MCF 10A (cell line): Measurements from ENCODE around the gene TTYH1. TPM values are rescaled to one million over a fixed set of nuclear protein-coding genes. Genes with fewer than 3 reads are reported as not detected.

ENCODE experiments used
- BruUV-seq: library from RNA; stranded (reverse); fragments of 400-500 nt; replicated peaks from 2 replicates; lab custom pipeline; 2021; lab: Mats Ljungman, UMichigan
- CTCF ChIA-PET: fragments of 300-600 bp; sonication (Branson Sonifier 250); formaldehyde crosslinking; extraction: SDS; loops from one replicate; lab custom pipeline; 2021; ENCODE audit warnings: antibody characterized with exemption, inconsistent platforms; lab: Yijun Ruan, JAX
- POLR2A ChIA-PET: fragments of 300-600, 350-650 bp; sonication (Branson Sonifier 250); formaldehyde crosslinking; extraction: SDS; loops from one replicate; lab custom pipeline; 2020; ENCODE audit warnings: antibody characterized with exemption, inconsistent platforms; lab: Yijun Ruan, JAX
- DNase-seq: peaks from one replicate; pipeline ENCODE4 v3.0.0-alpha.2; 2018; ENCODE audit not compliant: unreplicated experiment
- H3K27ac Mint-ChIP-seq: one replicate; pipeline ENCODE4 v1.8.0; 2022; ENCODE audit warnings: mild to moderate bottlenecking, low read depth, mixed read lengths; ENCODE audit not compliant: unreplicated experiment
- H3K27me3 Mint-ChIP-seq: one replicate; pipeline ENCODE4 v1.8.0; 2022; ENCODE audit warnings: mixed read lengths; ENCODE audit not compliant: insufficient read depth, unreplicated experiment
- H3K36me3 Mint-ChIP-seq: one replicate; pipeline ENCODE4 v1.8.0; 2022; ENCODE audit warnings: mild to moderate bottlenecking, moderate library complexity, mixed read lengths; ENCODE audit not compliant: insufficient read depth, unreplicated experiment
- H3K4me1 Mint-ChIP-seq: one replicate; pipeline ENCODE4 v1.8.0; 2022; ENCODE audit warnings: mixed read lengths; ENCODE audit not compliant: insufficient read depth, unreplicated experiment
- H3K4me3 Mint-ChIP-seq: one replicate; pipeline ENCODE4 v1.8.0; 2022; ENCODE audit warnings: mild to moderate bottlenecking, moderate library complexity, mixed read lengths; ENCODE audit not compliant: unreplicated experiment
- H3K9me3 Mint-ChIP-seq: one replicate; pipeline ENCODE4 v1.8.0; 2022; ENCODE audit warnings: mixed read lengths; ENCODE audit not compliant: unreplicated experiment
- intact Hi-C: fragments of 100-400 bp; cut with micrococcal nuclease; formaldehyde crosslinking; loops from 2 replicates; pipeline ENCODE4 v1.14.1; 2022
- total RNA-seq: library from RNA; stranded (reverse); gene quantifications from 2 replicates; pipeline ENCODE4 v1.2.3, GENCODE V29; 2022
- TF ChIP-seq, protein P1 (sequence below): fragments of 200-600 bp; IDR thresholded peaks from one replicate; pipeline ENCODE4 v1.8.0; 2022; ENCODE audit warnings: antibody characterized with exemption, mild to moderate bottlenecking; ENCODE audit not compliant: unreplicated experiment

TTYH1 gene
- total RNA-seq, 1 experiment from 2014 or later, result not detected

DNA sequence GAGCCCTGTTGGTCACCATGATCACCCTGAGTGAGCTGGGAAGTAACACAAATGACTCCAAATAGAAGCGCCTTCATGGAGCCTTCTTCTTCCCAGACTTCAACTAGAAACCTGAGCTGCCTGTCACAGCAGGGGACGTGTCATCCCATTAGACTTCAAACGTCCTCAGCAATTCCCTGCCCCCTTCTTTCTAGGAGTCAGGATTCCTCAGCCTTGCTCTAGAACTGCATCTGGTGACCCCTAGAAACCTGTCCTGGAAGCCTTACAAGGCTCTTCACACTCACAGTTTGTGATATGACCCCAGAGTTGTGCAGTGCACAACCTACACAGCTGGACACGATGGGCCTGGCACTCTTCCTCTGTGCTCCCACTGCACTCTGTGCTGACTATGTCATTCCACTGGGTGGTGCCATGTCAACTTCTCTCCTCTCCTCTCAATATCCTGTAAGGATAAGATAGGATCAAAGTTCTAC, 23.6 kb upstream of the TTYH1 start:
- BruUV-seq, result no TSS peak
- TF ChIP-seq, protein P1, sequence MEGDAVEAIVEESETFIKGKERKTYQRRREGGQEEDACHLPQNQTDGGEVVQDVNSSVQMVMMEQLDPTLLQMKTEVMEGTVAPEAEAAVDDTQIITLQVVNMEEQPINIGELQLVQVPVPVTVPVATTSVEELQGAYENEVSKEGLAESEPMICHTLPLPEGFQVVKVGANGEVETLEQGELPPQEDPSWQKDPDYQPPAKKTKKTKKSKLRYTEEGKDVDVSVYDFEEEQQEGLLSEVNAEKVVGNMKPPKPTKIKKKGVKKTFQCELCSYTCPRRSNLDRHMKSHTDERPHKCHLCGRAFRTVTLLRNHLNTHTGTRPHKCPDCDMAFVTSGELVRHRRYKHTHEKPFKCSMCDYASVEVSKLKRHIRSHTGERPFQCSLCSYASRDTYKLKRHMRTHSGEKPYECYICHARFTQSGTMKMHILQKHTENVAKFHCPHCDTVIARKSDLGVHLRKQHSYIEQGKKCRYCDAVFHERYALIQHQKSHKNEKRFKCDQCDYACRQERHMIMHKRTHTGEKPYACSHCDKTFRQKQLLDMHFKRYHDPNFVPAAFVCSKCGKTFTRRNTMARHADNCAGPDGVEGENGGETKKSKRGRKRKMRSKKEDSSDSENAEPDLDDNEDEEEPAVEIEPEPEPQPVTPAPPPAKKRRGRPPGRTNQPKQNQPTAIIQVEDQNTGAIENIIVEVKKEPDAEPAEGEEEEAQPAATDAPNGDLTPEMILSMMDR, result no peak
- POLR2A ChIA-PET, result no interaction called here
- no peak overlapping the region for H3K27ac Mint-ChIP-seq
- H3K27me3 Mint-ChIP-seq, result peaks cover 38% of the 10 kb centered on the region
- no peaks in the 10 kb centered on the region for H3K36me3 Mint-ChIP-seq
- intact Hi-C loops, result loop anchor here (1.0 kb wide), 1 partner anchor 66 kb away; no protein-coding TSS in a partner anchor
- CTCF ChIA-PET, result interaction anchor here (0.5 to 4.2 kb wide), 49 partner anchors 7 to 1014 kb away, joined by 3 to 79 read pairs (median 4); partner anchors contain the start of genes CDC42EP5, LAIR1, LILRA5 and TMC4
- DNase-seq, result peak; percentile 8
- peaks cover 6% of the 10 kb centered on the region for H3K4me1 Mint-ChIP-seq
- no peak overlapping the region for H3K4me3 Mint-ChIP-seq
- no peaks in the 10 kb centered on the region for H3K9me3 Mint-ChIP-seq

- Mint-ChIP-seq H3K9me3 (no peaks in the 10 kb centered on the region), H3K4me1 (peaks cover 6% of the 10 kb centered on the region), H3K4me3 (no peak overlapping the region), H3K36me3 (no peaks in the 10 kb centered on the region), H3K27ac (no peak overlapping the region), H3K27me3 (peaks cover 36% of the 10 kb centered on the region)
- intact Hi-C loops, result no loop called here
- TF ChIP-seq, protein P1, result no peak
- ChIA-PET POLR2A (no interaction called here), CTCF (interaction anchor here (0.5 to 4.2 kb wide), 28 partner anchors 10 to 793 kb away, joined by 3 to 79 read pairs (median 6); partner anchors contain the start of genes LAIR1 and TMC4)
- no TSS peak for BruUV-seq
- DNase-seq, result no peak
Measured at GRCh38 chr19:54392105-54392504, 23.2 kb upstream of the TTYH1 start.

DNA sequence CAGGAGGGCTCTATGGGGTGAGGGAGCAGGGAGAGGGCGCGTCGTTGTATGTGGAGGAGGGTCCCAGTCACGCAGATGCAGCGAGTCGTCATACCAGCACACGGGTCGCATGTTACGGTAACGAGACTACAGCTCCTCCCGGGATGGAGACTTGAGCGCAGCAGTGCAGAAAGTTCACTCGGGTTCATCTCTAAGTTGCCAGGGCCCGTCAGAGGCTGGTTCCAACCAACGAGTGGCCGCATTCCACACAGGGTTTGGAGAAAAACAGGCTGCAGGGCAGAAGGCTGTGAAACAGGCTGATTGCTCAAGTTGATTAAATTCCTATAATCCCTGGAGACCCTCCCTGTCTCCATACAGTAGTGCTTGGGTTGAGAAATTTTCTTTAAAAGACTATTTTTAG, 21.9 kb upstream of the TTYH1 start:
- Mint-ChIP-seq H3K27me3 (peaks cover 24% of the 10 kb centered on the region), H3K4me3 (no peak overlapping the region), H3K36me3 (no peaks in the 10 kb centered on the region), H3K27ac (no peak overlapping the region), H3K4me1 (peaks cover 4% of the 10 kb centered on the region), H3K9me3 (no peaks in the 10 kb centered on the region)
- ChIA-PET CTCF (interaction anchor here (0.7 to 1.2 kb wide), 2 partner anchors 69 to 161 kb away, joined by 3 to 6 read pairs; no protein-coding TSS in a partner anchor), POLR2A (interaction anchor here (0.7 kb wide), 1 partner anchor 95 kb away, joined by 3 read pairs; no protein-coding TSS in a partner anchor)
- no TSS peak for BruUV-seq
- no peak for DNase-seq
- intact Hi-C loops, result no loop called here
- TF ChIP-seq, protein P1, result no peak

- no peak overlapping the region for H3K27ac Mint-ChIP-seq
- POLR2A ChIA-PET, result no interaction called here
- no TSS peak for BruUV-seq
Measured at GRCh38 chr19:54395685-54396084, 19.6 kb upstream of the TTYH1 start.

More at GRCh38 chr19:54395685-54396084, 19.6 kb upstream of the TTYH1 start:
- Mint-ChIP-seq H3K27me3 (peaks cover 9% of the 10 kb centered on the region), H3K9me3 (no peaks in the 10 kb centered on the region), H3K4me1 (no peaks in the 10 kb centered on the region), H3K36me3 (no peaks in the 10 kb centered on the region), H3K4me3 (no peak overlapping the region)
- DNase-seq, result no peak
- TF ChIP-seq, protein P1, result no peak
- intact Hi-C loops, result no loop called here
- CTCF ChIA-PET, result no interaction called here
